ENCODE measurements around the gene ZNF738. TPM values are rescaled to one million over a fixed set of nuclear protein-coding genes. Genes with fewer than 3 reads are reported as not detected.
A peak's percentile ranks its signal among the peaks of the same experiment; 100 is the strongest.
"Not testable (repeated sequence)": the region's sequence is repeated elsewhere in the genome, so short reads cannot be mapped to it uniquely, and the experiment has no call there.

ZNF738 gene
- polyA plus RNA-seq, 2 of the 4 experiments (the other 2 are of a cell fraction) = 1.7 to 2.6 TPM

DNA sequence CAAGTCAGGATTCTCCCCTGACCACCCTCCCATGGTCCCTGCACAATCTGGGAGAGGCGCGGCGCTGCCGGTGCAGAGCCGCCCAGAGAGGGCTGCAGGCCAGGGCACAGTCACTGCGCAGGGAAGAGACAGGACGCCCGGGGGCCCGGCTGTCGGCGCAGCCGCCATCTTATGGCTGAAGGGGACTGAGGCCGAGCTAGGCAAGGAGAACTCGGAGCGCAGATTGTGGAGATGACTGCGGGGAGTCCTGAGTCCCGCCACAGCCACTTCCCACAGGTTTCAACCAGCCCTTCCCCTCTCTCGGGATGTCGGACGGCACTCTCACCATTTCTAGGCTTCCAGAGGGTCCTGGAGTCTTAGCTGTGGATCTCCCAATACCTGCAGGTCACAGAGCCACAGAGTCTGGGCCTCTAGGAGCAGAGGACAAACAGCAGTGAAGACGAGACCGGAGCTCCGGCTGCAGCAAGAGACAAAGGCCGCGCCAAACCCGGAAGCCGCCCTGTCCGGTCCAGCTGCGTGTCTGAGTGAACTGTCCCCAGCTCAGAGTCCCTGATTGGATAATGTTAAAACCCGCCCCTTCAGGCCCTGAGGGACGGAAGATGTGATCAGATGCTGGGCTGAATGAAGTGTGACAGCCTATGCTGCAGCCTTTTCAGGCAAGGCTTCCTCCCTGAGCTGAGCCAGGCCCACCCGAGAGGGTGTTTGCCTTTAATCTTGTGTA lies 29.8 kb upstream of the ZNF738 start, which contains the start of gene ZNF708:
Gene ZNF708, minus strand, starts transcription at position 526 of the 721 bp plus-strand sequence. Its CDS starts 198 bp downstream, at position 328.
- peak within 1 kb of the TSS; percentile 82 for H3K4me2 ChIP-seq
- H3K4me1 ChIP-seq = no peaks in the 10 kb centered on the region
- ChIA-PET CTCF (no interaction called here), POLR2A (interaction anchor here (1.1 to 1.8 kb wide), 3 partner anchors 16 to 309 kb away, joined by 3 to 12 read pairs (median 7); partner anchors contain the start of genes ZNF430 and ZNF431)
- peaks cover 11% of the 10 kb centered on the region; the same call in 2 of the 3 replicates for H3K9me3 ChIP-seq
- peak within 1 kb of the TSS; percentile 73 for H3K4me3 ChIP-seq
- DNase-seq (ENCODE audit: low read depth in 1 of 2, low spot score in 1 of 2) = peak; percentile 47 to 89
- ATAC-seq = peak; percentile 100
- peak within 1 kb of the TSS; percentile 83 to 89 for H3K27ac ChIP-seq
- FAIRE-seq = no peak
- TF ChIP-seq PHF8 (IDR thresholded peaks at IDR 0.05; ENCODE audit: borderline replicate concordance, low read depth) (peak; percentile 62; the same call in 1 of the 2 replicates), CBX8 (IDR thresholded peaks at IDR 0.05) (no peak), POLR2A (IDR thresholded peaks at IDR 0.05; ENCODE audit: low read length) (peak; percentile 59), JUN (IDR thresholded peaks at IDR 0.05) (peak in 1 of 2 experiments; percentile 49; a peak in 2 of 5 replicates)
- WGBS (ENCODE audit: missing lambda C conversion rate) = 6% methylated on average over 10 of the region's 32 CpGs

DNA sequence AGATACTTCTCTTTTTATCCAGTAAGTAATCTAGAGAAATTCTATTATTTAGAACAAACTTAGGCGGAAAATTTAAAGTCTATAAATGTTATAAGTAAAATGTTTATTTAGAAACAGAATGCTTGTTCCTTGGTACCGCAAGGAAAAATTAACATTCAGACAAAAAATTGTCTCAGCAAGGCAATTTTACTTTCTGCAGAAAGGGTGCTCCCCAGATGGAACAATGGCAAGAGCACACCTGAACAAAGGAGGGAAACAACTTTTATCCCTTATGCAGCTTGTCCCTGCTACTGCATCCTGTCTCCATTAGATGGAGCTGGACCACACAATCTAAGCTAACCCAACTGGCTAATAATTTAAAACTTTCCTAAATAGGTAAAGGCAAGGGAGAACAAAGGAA lies 23.1 kb upstream of the ZNF738 start:
- Histone ChIP-seq H3K4me2 (no peak overlapping the region), H3K9me3 (no peaks in the 10 kb centered on the region; the same call in 1 of the 3 replicates), H3K27ac (no peak overlapping the region), H3K4me3 (no peak overlapping the region), H3K4me1 (no peaks in the 10 kb centered on the region)
- no peak for FAIRE-seq
- ATAC-seq = no peak
- CTCF ChIA-PET = no interaction called here
- TF ChIP-seq BHLHE40 (IDR thresholded peaks at IDR 0.05; ENCODE audit: low read depth, low read length) (no peak), FOSB (CRISPR knock-in tag; IDR thresholded peaks at IDR 0.05) (no peak), CBX2 (IDR thresholded peaks at IDR 0.05; ENCODE audit: borderline replicate concordance, low read depth) (no peak), EP300 (IDR thresholded peaks at IDR 0.05) (no peak), CEBPB (IDR thresholded peaks at IDR 0.05) (no peak), ZC3H11A (IDR thresholded peaks at IDR 0.05) (no peak), SMC3 (IDR thresholded peaks at IDR 0.05) (no peak), CHD2 (IDR thresholded peaks at IDR 0.05; ENCODE audit: low read length, partially characterized antibody) (no peak), PHF8 (IDR thresholded peaks at IDR 0.05; ENCODE audit: borderline replicate concordance, low read depth) (no peak), HEYL (CRISPR knock-in tag; IDR thresholded peaks at IDR 0.05) (no peak), ZFP36 (IDR thresholded peaks at IDR 0.05; ENCODE audit: borderline replicate concordance, partially characterized antibody) (no peak), SREBF2 (IDR thresholded peaks at IDR 0.05) (no peak), HDAC2 (IDR thresholded peaks at IDR 0.05) (no peak), MAZ (IDR thresholded peaks at IDR 0.05; ENCODE audit: borderline replicate concordance, low read depth, low read length) (no peak)
- TF ChIP-seq, protein P1, sequence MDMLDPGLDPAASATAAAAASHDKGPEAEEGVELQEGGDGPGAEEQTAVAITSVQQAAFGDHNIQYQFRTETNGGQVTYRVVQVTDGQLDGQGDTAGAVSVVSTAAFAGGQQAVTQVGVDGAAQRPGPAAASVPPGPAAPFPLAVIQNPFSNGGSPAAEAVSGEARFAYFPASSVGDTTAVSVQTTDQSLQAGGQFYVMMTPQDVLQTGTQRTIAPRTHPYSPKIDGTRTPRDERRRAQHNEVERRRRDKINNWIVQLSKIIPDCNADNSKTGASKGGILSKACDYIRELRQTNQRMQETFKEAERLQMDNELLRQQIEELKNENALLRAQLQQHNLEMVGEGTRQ (IDR thresholded peaks at IDR 0.05) = no peak
- TF ChIP-seq, protein P2, sequence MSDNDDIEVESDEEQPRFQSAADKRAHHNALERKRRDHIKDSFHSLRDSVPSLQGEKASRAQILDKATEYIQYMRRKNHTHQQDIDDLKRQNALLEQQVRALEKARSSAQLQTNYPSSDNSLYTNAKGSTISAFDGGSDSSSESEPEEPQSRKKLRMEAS (IDR thresholded peaks at IDR 0.05) = no peak
- TF ChIP-seq, protein P3, sequence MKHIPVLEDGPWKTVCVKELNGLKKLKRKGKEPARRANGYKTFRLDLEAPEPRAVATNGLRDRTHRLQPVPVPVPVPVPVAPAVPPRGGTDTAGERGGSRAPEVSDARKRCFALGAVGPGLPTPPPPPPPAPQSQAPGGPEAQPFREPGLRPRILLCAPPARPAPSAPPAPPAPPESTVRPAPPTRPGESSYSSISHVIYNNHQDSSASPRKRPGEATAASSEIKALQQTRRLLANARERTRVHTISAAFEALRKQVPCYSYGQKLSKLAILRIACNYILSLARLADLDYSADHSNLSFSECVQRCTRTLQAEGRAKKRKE (CRISPR knock-in tag; IDR thresholded peaks at IDR 0.05; ENCODE audit: low read depth) = no peak
- POLR2A ChIA-PET = no interaction called here
- 74% methylated on average over 2 of the region's 2 CpGs for WGBS (ENCODE audit: missing lambda C conversion rate)
- DNase-seq (ENCODE audit: low read depth in 1 of 2, low spot score in 1 of 2) = no peak

DNA sequence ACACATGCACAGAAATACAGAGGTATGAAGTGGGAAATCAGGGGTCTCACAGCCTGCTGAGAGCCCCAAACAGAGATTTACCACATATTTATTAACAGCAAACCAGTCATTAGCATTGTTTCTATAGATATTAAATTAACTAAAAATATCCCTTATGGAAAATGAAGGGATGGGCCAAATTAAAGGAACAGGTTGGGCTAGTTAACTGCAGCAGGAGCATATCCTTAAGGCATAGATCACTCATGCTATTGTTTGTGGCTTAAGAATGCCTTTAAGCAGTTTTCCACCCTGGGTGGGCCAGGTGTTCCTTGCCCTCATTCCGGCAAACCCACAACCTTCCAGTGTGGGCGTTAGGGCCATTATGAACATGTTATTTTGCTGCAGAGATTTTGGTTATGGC lies 14.0 kb upstream of the ZNF738 start:
- ATAC-seq; H3K4me2 ChIP-seq; DNase-seq (ENCODE audit: low read depth in 1 of 2, low spot score in 1 of 2); H3K27ac ChIP-seq; H3K4me1 ChIP-seq; H3K9me3 ChIP-seq; FAIRE-seq; H3K4me3 ChIP-seq; CTCF ChIA-PET; POLR2A ChIA-PET: not testable (repeated sequence)
- 0% methylated on average over 2 of the region's 2 CpGs for WGBS (ENCODE audit: missing lambda C conversion rate)
